Measurements from ENCODE around the gene SNX20. TPM values are rescaled to one million over a fixed set of nuclear protein-coding genes. Genes with fewer than 3 reads are reported as not detected.
A peak's percentile ranks its signal among the peaks of the same experiment; 100 is the strongest.

Gene SNX20
- total RNA-seq = 1 to 10 TPM; 1.2 to 2.0 TPM
- long read RNA-seq = 0 reads

- intact Hi-C loops (cut with DNase I) = no loop called here
- ATAC-seq (peak; percentile 60 to 64), DNase-seq (no peak)
Measured at GRCh38 chr16:50681021-50681885, at the start of gene SNX20. TSS of gene SNX20 (minus strand) at chr16:50681312. CDS start at chr16:50677526, 3,786 bp downstream.

GRCh38 chr16:50724306-50724705, 43.2 kb upstream of the SNX20 start:
- DNase-seq (no peak), ATAC-seq (no peak)
- intact Hi-C loops (cut with DNase I) = no loop called here

- ATAC-seq (no peak), DNase-seq (no peak)
- intact Hi-C loops (cut with DNase I) = no loop called here
Measured at GRCh38 chr16:50722960-50723359, 41.8 kb upstream of the SNX20 start.

GRCh38 chr16:50722405-50722737, 41.3 kb upstream of the SNX20 start:
- DNase-seq = no peak
- intact Hi-C loops (cut with DNase I) = no loop called here
- no peak for ATAC-seq

- intact Hi-C loops (cut with DNase I) = no loop called here
- ATAC-seq (peak in 1 of 2 donors; percentile 19), DNase-seq (no peak)
Measured at GRCh38 chr16:50721549-50722404, 40.7 kb upstream of the SNX20 start.

- intact Hi-C loops (cut with DNase I) = no loop called here
- ATAC-seq (no peak), DNase-seq (no peak)
Measured at GRCh38 chr16:50719401-50720337, 38.6 kb upstream of the SNX20 start.

- intact Hi-C loops (cut with DNase I) = no loop called here
- DNase-seq (no peak), ATAC-seq (no peak)
Measured at GRCh38 chr16:50718761-50719400, 37.8 kb upstream of the SNX20 start.

GRCh38 chr16:50718061-50718760, 37.1 kb upstream of the SNX20 start:
- ATAC-seq (no peak), DNase-seq (no peak)
- intact Hi-C loops (cut with DNase I) = no loop called here

- ATAC-seq (no peak), DNase-seq (no peak)
- intact Hi-C loops (cut with DNase I) = no loop called here
Measured at GRCh38 chr16:50717494-50717893, 36.4 kb upstream of the SNX20 start.

GRCh38 chr16:50717091-50717490, 36.0 kb upstream of the SNX20 start:
- no peak for DNase-seq
- peak in 1 of 2 donors; percentile 20 for ATAC-seq

GRCh38 chr16:50712956-50713355, 31.8 kb upstream of the SNX20 start:
- no peak for DNase-seq
- intact Hi-C loops (cut with DNase I) = no loop called here
- ATAC-seq = no peak

More at GRCh38 chr16:50717091-50717490, 36.0 kb upstream of the SNX20 start:
- intact Hi-C loops (cut with DNase I) = no loop called here

- DNase-seq = no peak
- no peak for ATAC-seq
- intact Hi-C loops (cut with DNase I) = no loop called here
Measured at GRCh38 chr16:50712560-50712898, 31.4 kb upstream of the SNX20 start.

GRCh38 chr16:50711862-50712559, 30.9 kb upstream of the SNX20 start:
- peak; percentile 33 for DNase-seq
- intact Hi-C loops (cut with DNase I) = no loop called here
- ATAC-seq = peak; percentile 38 to 59

GRCh38 chr16:50711040-50711439, 29.9 kb upstream of the SNX20 start:
- intact Hi-C loops (cut with DNase I) = no loop called here
- DNase-seq (no peak), ATAC-seq (no peak)

GRCh38 chr16:50709980-50710379, 28.9 kb upstream of the SNX20 start:
- ATAC-seq (no peak), DNase-seq (no peak)
- intact Hi-C loops (cut with DNase I) = no loop called here

- no peak for DNase-seq
- intact Hi-C loops (cut with DNase I) = no loop called here
- peak in 1 of 2 donors; percentile 58 for ATAC-seq
Measured at GRCh38 chr16:50709061-50709684, 28.1 kb upstream of the SNX20 start.

GRCh38 chr16:50708373-50709060, 27.4 kb upstream of the SNX20 start:
- intact Hi-C loops (cut with DNase I) = no loop called here
- DNase-seq = no peak
- peak in 1 of 2 donors; percentile 38 for ATAC-seq
